GM12878 (cell line): ENCODE measurements around the gene RPL26. TPM values are rescaled to one million over a fixed set of nuclear protein-coding genes. Genes with fewer than 3 reads are reported as not detected.

Experiments used
- ATAC-seq: fragments of 200-7000 bp; cut with Tn5 transposase; 3 replicates; pipeline ENCODE4 v1.9.1; 2020; ENCODE audit warnings: mild to moderate bottlenecking, moderate library complexity
- BruUV-seq: library from RNA; stranded (reverse); fragments of 400-500 nt; replicated peaks from 2 replicates; lab custom pipeline; 2021; lab: Mats Ljungman, UMichigan
- CTCF ChIA-PET: fragments of 300-600 bp; sonication (Branson Sonifier 250); formaldehyde crosslinking; extraction: SDS; loops from one replicate; lab custom pipeline; 2021; ENCODE audit warnings: inconsistent platforms; lab: Yijun Ruan, JAX
- POLR2A ChIA-PET: fragments of 350-600 bp; formaldehyde crosslinking; extraction: SDS; loops from one replicate; lab custom pipeline; 2021; ENCODE audit warnings: inconsistent platforms; lab: Charles Lee
- RAD21 ChIA-PET: fragments of 300-600 bp; sonication (Branson Sonifier 250); formaldehyde crosslinking; loops from one replicate; lab custom pipeline; 2023; ENCODE audit warnings: antibody characterized with exemption; ENCODE audit not compliant: unreplicated experiment; lab: Charles Lee
- SMC1A ChIA-PET: fragments of 300-600 bp; sonication (Branson Sonifier 250); formaldehyde crosslinking; loops from one replicate; lab custom pipeline; 2023; ENCODE audit not compliant: unreplicated experiment, uncharacterized antibody; lab: Charles Lee
- DNase-seq: peaks from one replicate; pipeline ENCODE4 v3.0.0-alpha.2; 2011; ENCODE audit warnings: low read depth, low spot score
- FAIRE-seq: peaks from 3 replicates; lab custom pipeline; 2011; peaks lifted over from hg19 to GRCh38; lab: Jason Lieb, UNC
- H2AFZ ChIP-seq: 2 replicates; pipeline ENCODE4 v1.6.0; 2011; ENCODE audit warnings: low read depth, low read length, control low read depth; ENCODE audit not compliant: control insufficient read depth
- H3K27ac ChIP-seq: 2 replicates; pipeline ENCODE4 v1.5.1; 2011; ENCODE audit warnings: control low read depth; ENCODE audit not compliant: control insufficient read depth, insufficient read depth
- H3K27me3 ChIP-seq, 2 experiments: replicated peaks in 1 of 2; 2 replicates each; pipeline versions ENCODE4 v1.6.0 to v1.6.1; 2011; ENCODE audit warnings: low read length in 1 of 2; ENCODE audit not compliant: control insufficient read depth in 2 of 2, insufficient read depth in 2 of 2
- H3K36me3 ChIP-seq, 2 experiments: 2 replicates each; pipeline ENCODE4 v1.5.1; 2011; ENCODE audit warnings: low read length in 1 of 2; ENCODE audit not compliant: control insufficient read depth in 2 of 2, insufficient read depth in 2 of 2
- H3K4me1 ChIP-seq: 2 replicates; pipeline ENCODE4 v1.6.1; 2011; ENCODE audit warnings: mild to moderate bottlenecking, low read length, moderate library complexity, mixed read lengths; ENCODE audit not compliant: control insufficient read depth, insufficient read depth
- H3K4me2 ChIP-seq: 2 replicates; pipeline ENCODE4 v1.6.0; 2011; ENCODE audit warnings: control low read depth; ENCODE audit not compliant: control insufficient read depth, insufficient read depth
- H3K4me3 ChIP-seq: fragments of 200-600 bp; sonication (generic); 2 replicates; pipeline ENCODE4 v1.5.1; 2016
- H3K79me2 ChIP-seq: 2 replicates; pipeline ENCODE4 v1.6.0; 2011; ENCODE audit warnings: low read length; ENCODE audit not compliant: control insufficient read depth, insufficient read depth
- H3K9ac ChIP-seq: 2 replicates; pipeline ENCODE4 v1.8.0; 2011; ENCODE audit warnings: low read length, control low read depth, mixed read lengths; ENCODE audit not compliant: control insufficient read depth, insufficient read depth
- H3K9me3 ChIP-seq: replicated peaks from 3 replicates; pipeline ENCODE4 v1.5.1; 2011; ENCODE audit warnings: mild to moderate bottlenecking, low read length; ENCODE audit not compliant: control insufficient read depth, insufficient read depth
- H4K20me1 ChIP-seq: 2 replicates; pipeline ENCODE4 v1.6.0; 2011; ENCODE audit not compliant: control insufficient read depth, insufficient read depth
- BMI1 ChIP-seq: fragments of 450-650 bp; IDR thresholded peaks from 2 replicates; pipeline ENCODE4 v1.6.1; 2016; ENCODE audit warnings: mild to moderate bottlenecking, moderate library complexity, borderline replicate concordance
- CHD1 ChIP-seq: IDR thresholded peaks from 2 replicates; pipeline ENCODE4 v1.6.1; 2012; ENCODE audit warnings: low read depth, low read length, improper control_type of control experiment
- CREB1 ChIP-seq: IDR thresholded peaks from 2 replicates; pipeline ENCODE4 v1.6.1; 2012; ENCODE audit warnings: low read depth, mild to moderate bottlenecking, inconsistent platforms
- GABPA ChIP-seq: IDR thresholded peaks from 2 replicates; pipeline ENCODE4 v1.6.1; 2014; ENCODE audit warnings: antibody characterized with exemption, low read depth, mild to moderate bottlenecking, inconsistent platforms
- HDGF ChIP-seq: fragments of 450-650 bp; IDR thresholded peaks from 2 replicates; pipeline ENCODE4 v1.6.1; 2016; ENCODE audit warnings: antibody characterized with exemption
- IKZF1 ChIP-seq: fragments of 450-650 bp; conservative IDR thresholded peaks from 2 replicates; pipeline ENCODE4 v1.6.1; 2017; ENCODE audit warnings: antibody characterized with exemption, mild to moderate bottlenecking
- MYB ChIP-seq: fragments of 150-350 bp; IDR thresholded peaks from 2 replicates; pipeline ENCODE4 v1.6.1; 2014; ENCODE audit warnings: mild to moderate bottlenecking, low read depth, low read length, borderline replicate concordance
- NR2C2 ChIP-seq: IDR thresholded peaks from 2 replicates; pipeline ENCODE4 v1.6.1; 2011; ENCODE audit warnings: borderline replicate concordance, low read depth; ENCODE audit not compliant: control insufficient read depth, insufficient read length
- RUNX3 ChIP-seq: IDR thresholded peaks from 2 replicates; pipeline ENCODE4 v1.6.1; 2012; ENCODE audit warnings: low read length, inconsistent platforms
- SMC3 ChIP-seq: IDR thresholded peaks from 2 replicates; pipeline ENCODE4 v1.6.1; 2011; ENCODE audit warnings: low read length, improper control_type of control experiment, borderline replicate concordance
- SUZ12 ChIP-seq: fragments of 200-600 bp; sonication (generic); IDR thresholded peaks from one replicate; pipeline ENCODE4 v1.6.1; 2018; ENCODE audit warnings: antibody characterized with exemption, mild to moderate bottlenecking; ENCODE audit not compliant: unreplicated experiment
- TARDBP ChIP-seq: IDR thresholded peaks from 2 replicates; pipeline ENCODE4 v1.6.1; 2016; ENCODE audit warnings: borderline replicate concordance
- TCF12 ChIP-seq: IDR thresholded peaks from 2 replicates; pipeline ENCODE4 v1.6.1; 2011; ENCODE audit warnings: low read depth, mild to moderate bottlenecking, low read length
- WGBS: methylation state at CpG from one replicate; pipeline ENCODE4 v1.1.6; 2016; ENCODE audit warnings: low lambda C conversion rate; ENCODE audit not compliant: insufficient replicate concordance, insufficient coverage; ENCODE audit errors: missing lambda C conversion rate; 5-methylcytosine and 5-hydroxymethylcytosine counted together
- in situ Hi-C: fragments of 300-500 bp; cut with MboI; formaldehyde crosslinking; loops from 9 replicates; pipeline ENCODE4 v1.14.3; 2018; ENCODE audit warnings: mixed read lengths
- intact Hi-C: fragments of 100-400 bp; cut with micrococcal nuclease; formaldehyde crosslinking; loops from one replicate; pipeline ENCODE4 v1.14.2; 2022; ENCODE audit not compliant: unreplicated experiment
- polyA plus RNA-seq, 11 experiments: library from polyadenylated mRNA; depleted of rRNA in 4 of 11; unstranded in 6 of 11; stranded (reverse) in 5 of 11; fragments of >200 nt; fragmentation: Nextera tagmentation in 4 of 11; fragmentation: Illumina TruSeq in 1 of 11; extraction: Ambion mirVana in 4 of 11; extraction: Trizol in 1 of 11; gene quantifications; 1 replicate in 1 of 11; 2 replicates in 10 of 11; pipeline versions ENCODE4 v1.2.1 to v1.2.3, GENCODE V29; 2011 to 2016; ENCODE audit warnings: inconsistent platforms in 2 of 11, missing spikeins in 2 of 11, low read depth in 1 of 11
- total RNA-seq, 4 experiments: library from RNA; depleted of rRNA in 3 of 4; stranded (reverse); fragments of >200 nt in 3 of 4; fragmentation: Illumina TruSeq in 1 of 4; extraction: Trizol in 1 of 4; gene quantifications; 2 replicates each; pipeline versions ENCODE4 v1.2.1 to v1.2.3, GENCODE V29; 2013 to 2021
- TF ChIP-seq, protein P1 (sequence below): IDR thresholded peaks from 2 replicates; pipeline ENCODE4 v1.6.1; 2012; ENCODE audit warnings: low read depth, low read length, improper control_type of control experiment
- TF ChIP-seq, protein P2 (sequence below): IDR thresholded peaks from 2 replicates; pipeline ENCODE4 v1.6.1; 2012; ENCODE audit warnings: mild to moderate bottlenecking, low read depth, low read length

The RPL26 gene
- total and polyA plus RNA-seq, 10 of the 15 experiments (the other 5 are each of a cell fraction or from before 2014, with no cell fraction given), result 1,451 to 9,244 (median 4,326) TPM

GRCh38 chr17:8405499-8406016 is 22.6 kb upstream of the RPL26 start:
- Histone ChIP-seq H3K4me3 (no peak overlapping the region), H3K4me2 (no peak overlapping the region), H3K4me1 (no peaks in the 10 kb centered on the region), H3K9ac (no peak overlapping the region), H2AFZ (no peak overlapping the region), H3K79me2 (no peaks in the 10 kb centered on the region), H3K27ac (no peak overlapping the region), H3K9me3 (no peaks in the 10 kb centered on the region), H3K27me3 (no peaks in the 10 kb centered on the region; a peak in 2 of 4 replicates), H4K20me1 (no peaks in the 10 kb centered on the region), H3K36me3 (no peaks in the 10 kb centered on the region)
- ChIA-PET CTCF (interaction anchor here (0.6 to 0.7 kb wide), 2 partner anchors 198 to 341 kb away, joined by 3 to 4 read pairs; no protein-coding TSS in a partner anchor), POLR2A (no interaction called here), SMC1A (no interaction called here), RAD21 (no interaction called here)
- TF ChIP-seq TCF12, result no peak
- no peak for TF ChIP-seq CREB1
- no peak for TF ChIP-seq IKZF1
- TF ChIP-seq, protein P1, sequence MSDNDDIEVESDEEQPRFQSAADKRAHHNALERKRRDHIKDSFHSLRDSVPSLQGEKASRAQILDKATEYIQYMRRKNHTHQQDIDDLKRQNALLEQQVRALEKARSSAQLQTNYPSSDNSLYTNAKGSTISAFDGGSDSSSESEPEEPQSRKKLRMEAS, result no peak
- in situ Hi-C loops (no loop called here), intact Hi-C loops (no loop called here)
- no TSS peak for BruUV-seq
- WGBS, result 16% methylated on average over 11 of the region's 11 CpGs
- no peak for DNase-seq
- FAIRE-seq, result no peak
- ATAC-seq, result no peak

DNA sequence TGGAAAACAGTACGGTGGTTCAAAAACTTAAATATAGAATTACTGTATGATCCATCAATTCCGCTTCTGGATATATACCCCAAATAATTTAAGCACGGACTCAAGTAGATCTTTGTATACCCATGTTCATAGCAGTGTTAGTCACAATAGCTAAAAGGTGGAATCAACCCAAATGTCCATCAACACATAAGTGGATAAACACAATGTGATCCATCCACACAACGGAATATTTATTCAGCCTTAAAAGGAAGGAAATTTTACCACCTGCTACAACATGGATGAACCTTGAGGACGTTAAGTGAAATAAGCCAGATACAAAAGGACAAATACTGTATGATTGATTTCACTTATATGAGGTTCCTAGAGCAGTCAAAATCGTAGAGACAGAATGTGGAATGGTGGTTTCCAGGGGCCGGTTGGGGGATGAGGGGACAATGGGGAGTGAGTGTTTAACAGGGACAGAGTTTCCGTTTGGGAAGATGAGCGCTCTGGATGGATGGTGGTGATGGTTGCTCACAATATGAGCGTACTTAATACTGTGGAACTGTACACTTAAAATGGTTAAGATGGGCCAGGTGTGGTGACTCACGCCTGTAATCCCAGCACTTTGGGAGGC is 20.0 kb upstream of the RPL26 start:
- POLR2A ChIA-PET, result no interaction called here
- no peak overlapping the region for H3K4me2 ChIP-seq
- H3K79me2 ChIP-seq, result no peaks in the 10 kb centered on the region
- H3K27ac ChIP-seq, result no peak overlapping the region
- WGBS, result 41% methylated on average over 11 of the region's 11 CpGs
- no peak overlapping the region for H3K4me3 ChIP-seq
- H3K9ac ChIP-seq, result no peak overlapping the region
- no peak for ATAC-seq
- RAD21 ChIA-PET, result no interaction called here
- no peaks in the 10 kb centered on the region for H3K9me3 ChIP-seq
- no peaks in the 10 kb centered on the region for H4K20me1 ChIP-seq
- H3K36me3 ChIP-seq, result no peaks in the 10 kb centered on the region
- in situ Hi-C loops, result no loop called here
- SMC1A ChIA-PET, result interaction anchor here (0.6 kb wide), 1 partner anchor 311 kb away, joined by 3 read pairs; no protein-coding TSS in a partner anchor
- H3K4me1 ChIP-seq, result no peaks in the 10 kb centered on the region
- BruUV-seq, result no TSS peak
- CTCF ChIA-PET, result interaction anchor here (0.5 to 0.9 kb wide), 2 partner anchors 83 to 328 kb away, joined by 3 read pairs; no protein-coding TSS in a partner anchor
- no peak overlapping the region for H2AFZ ChIP-seq
- H3K27me3 ChIP-seq, result no peaks in the 10 kb centered on the region; a peak in 1 of 4 replicates
- intact Hi-C loops, result no loop called here
- no peak for FAIRE-seq
- no peak for DNase-seq
- TF ChIP-seq GABPA (no peak), TARDBP (no peak), BMI1 (no peak), CREB1 (no peak), HDGF (no peak), MYB (no peak), SMC3 (no peak), SUZ12 (no peak), RUNX3 (no peak), CHD1 (no peak), NR2C2 (no peak)
- TF ChIP-seq, protein P2, sequence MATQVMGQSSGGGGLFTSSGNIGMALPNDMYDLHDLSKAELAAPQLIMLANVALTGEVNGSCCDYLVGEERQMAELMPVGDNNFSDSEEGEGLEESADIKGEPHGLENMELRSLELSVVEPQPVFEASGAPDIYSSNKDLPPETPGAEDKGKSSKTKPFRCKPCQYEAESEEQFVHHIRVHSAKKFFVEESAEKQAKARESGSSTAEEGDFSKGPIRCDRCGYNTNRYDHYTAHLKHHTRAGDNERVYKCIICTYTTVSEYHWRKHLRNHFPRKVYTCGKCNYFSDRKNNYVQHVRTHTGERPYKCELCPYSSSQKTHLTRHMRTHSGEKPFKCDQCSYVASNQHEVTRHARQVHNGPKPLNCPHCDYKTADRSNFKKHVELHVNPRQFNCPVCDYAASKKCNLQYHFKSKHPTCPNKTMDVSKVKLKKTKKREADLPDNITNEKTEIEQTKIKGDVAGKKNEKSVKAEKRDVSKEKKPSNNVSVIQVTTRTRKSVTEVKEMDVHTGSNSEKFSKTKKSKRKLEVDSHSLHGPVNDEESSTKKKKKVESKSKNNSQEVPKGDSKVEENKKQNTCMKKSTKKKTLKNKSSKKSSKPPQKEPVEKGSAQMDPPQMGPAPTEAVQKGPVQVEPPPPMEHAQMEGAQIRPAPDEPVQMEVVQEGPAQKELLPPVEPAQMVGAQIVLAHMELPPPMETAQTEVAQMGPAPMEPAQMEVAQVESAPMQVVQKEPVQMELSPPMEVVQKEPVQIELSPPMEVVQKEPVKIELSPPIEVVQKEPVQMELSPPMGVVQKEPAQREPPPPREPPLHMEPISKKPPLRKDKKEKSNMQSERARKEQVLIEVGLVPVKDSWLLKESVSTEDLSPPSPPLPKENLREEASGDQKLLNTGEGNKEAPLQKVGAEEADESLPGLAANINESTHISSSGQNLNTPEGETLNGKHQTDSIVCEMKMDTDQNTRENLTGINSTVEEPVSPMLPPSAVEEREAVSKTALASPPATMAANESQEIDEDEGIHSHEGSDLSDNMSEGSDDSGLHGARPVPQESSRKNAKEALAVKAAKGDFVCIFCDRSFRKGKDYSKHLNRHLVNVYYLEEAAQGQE, result no peak
